Mononuclear cell (primary cell): Measurements from ENCODE around the gene CMTM8. TPM values are rescaled to one million over a fixed set of nuclear protein-coding genes. Genes with fewer than 3 reads are reported as not detected.
"Not testable (repeated sequence)": the region's sequence is repeated elsewhere in the genome, so short reads cannot be mapped to it uniquely, and the experiment has no call there.

Experiments
- H3K27me3 ChIP-seq: 2 replicates; pipeline ENCODE4 v1.6.0; 2011; ENCODE audit warnings: low read length, control low read depth; ENCODE audit not compliant: insufficient read depth
- H3K4me1 ChIP-seq: 2 replicates; pipeline ENCODE4 v1.5.1; 2011; ENCODE audit warnings: mild to moderate bottlenecking, low read length, control low read depth; ENCODE audit not compliant: insufficient read depth
- H3K4me3 ChIP-seq: 2 replicates; pipeline ENCODE4 v1.5.1; 2011; ENCODE audit warnings: mild to moderate bottlenecking, low read length, moderate library complexity
- H3K9me3 ChIP-seq: 2 replicates; pipeline ENCODE4 v1.5.1; 2011; ENCODE audit warnings: low read depth, mild to moderate bottlenecking, control low read depth, low read length
- total RNA-seq: library from RNA; depleted of rRNA; stranded (reverse); fragments of >200 nt; gene quantifications from one replicate; pipeline ENCODE4 v1.2.3, GENCODE V29; 2012

The CMTM8 gene
- total RNA-seq: 2.9 TPM

GRCh38 chr3:32238453-32239306 lies at the start of gene CMTM8:
Gene CMTM8 (plus strand): TSS chr3:32238680. CDS start chr3:32238973, 293 bp downstream.
- Histone ChIP-seq H3K27me3 (peaks cover 22% of the 10 kb centered on the region), H3K4me3 (peak within 1 kb of the TSS; percentile 43), H3K9me3 (no peaks in the 10 kb centered on the region), H3K4me1 (peaks cover 23% of the 10 kb centered on the region)

- peaks cover 2% of the 10 kb centered on the region for H3K27me3 ChIP-seq
- H3K4me1 ChIP-seq: no peaks in the 10 kb centered on the region
- H3K9me3 ChIP-seq: no peaks in the 10 kb centered on the region
- no peak overlapping the region for H3K4me3 ChIP-seq
These were observed 48.8 kb upstream of the CMTM8 start for GRCh38 chr3:32189693-32190092.

GRCh38 chr3:32190556-32190955 lies 47.9 kb upstream of the CMTM8 start:
- H3K4me3 ChIP-seq: not testable (repeated sequence)

GRCh38 chr3:32193101-32193500 lies 45.4 kb upstream of the CMTM8 start:
- Histone ChIP-seq H3K4me3 (no peak overlapping the region), H3K4me1 (no peaks in the 10 kb centered on the region), H3K9me3 (no peaks in the 10 kb centered on the region), H3K27me3 (peaks cover 5% of the 10 kb centered on the region)

More at GRCh38 chr3:32190556-32190955, 47.9 kb upstream of the CMTM8 start:
- H3K4me1 ChIP-seq, H3K27me3 ChIP-seq, H3K9me3 ChIP-seq: not testable (repeated sequence)

GRCh38 chr3:32194653-32195052 lies 43.8 kb upstream of the CMTM8 start:
- Histone ChIP-seq H3K4me1 (no peaks in the 10 kb centered on the region), H3K27me3 (peaks cover 2% of the 10 kb centered on the region), H3K9me3 (no peaks in the 10 kb centered on the region), H3K4me3 (no peak overlapping the region)

GRCh38 chr3:32195995-32196540 lies 42.4 kb upstream of the CMTM8 start:
- H3K27me3 ChIP-seq: peaks cover 2% of the 10 kb centered on the region
- no peaks in the 10 kb centered on the region for H3K9me3 ChIP-seq
- H3K4me3 ChIP-seq: no peak overlapping the region
- H3K4me1 ChIP-seq: no peaks in the 10 kb centered on the region

- H3K27me3 ChIP-seq: peaks cover 2% of the 10 kb centered on the region
- H3K9me3 ChIP-seq: no peaks in the 10 kb centered on the region
- H3K4me1 ChIP-seq: no peaks in the 10 kb centered on the region
- H3K4me3 ChIP-seq: no peak overlapping the region
These were observed 40.5 kb upstream of the CMTM8 start for GRCh38 chr3:32197991-32198390.

- Histone ChIP-seq H3K9me3 (no peaks in the 10 kb centered on the region), H3K27me3 (peaks cover 2% of the 10 kb centered on the region), H3K4me1 (no peaks in the 10 kb centered on the region), H3K4me3 (no peak overlapping the region)
These were observed 39.8 kb upstream of the CMTM8 start for GRCh38 chr3:32198714-32199113.

GRCh38 chr3:32200490-32200889 lies 38.0 kb upstream of the CMTM8 start:
- no peaks in the 10 kb centered on the region for H3K4me1 ChIP-seq
- H3K27me3 ChIP-seq: peaks cover 2% of the 10 kb centered on the region
- H3K9me3 ChIP-seq: no peaks in the 10 kb centered on the region
- H3K4me3 ChIP-seq: no peak overlapping the region

- H3K4me3 ChIP-seq: no peak overlapping the region
- peaks cover 2% of the 10 kb centered on the region for H3K27me3 ChIP-seq
- H3K4me1 ChIP-seq: no peaks in the 10 kb centered on the region
- no peaks in the 10 kb centered on the region for H3K9me3 ChIP-seq
These were observed 37.3 kb upstream of the CMTM8 start for GRCh38 chr3:32200992-32201758.

- Histone ChIP-seq H3K4me3 (no peak overlapping the region), H3K27me3 (no peaks in the 10 kb centered on the region), H3K4me1 (no peaks in the 10 kb centered on the region), H3K9me3 (no peaks in the 10 kb centered on the region)
These were observed 36.0 kb upstream of the CMTM8 start for GRCh38 chr3:32202496-32202895.

- Histone ChIP-seq H3K9me3 (no peaks in the 10 kb centered on the region), H3K4me3 (no peak overlapping the region)
These were observed 34.6 kb upstream of the CMTM8 start for GRCh38 chr3:32203854-32204253.

GRCh38 chr3:32208447-32208846 lies 30.0 kb upstream of the CMTM8 start:
- Histone ChIP-seq H3K4me3 (no peak overlapping the region), H3K9me3 (no peaks in the 10 kb centered on the region)

More at GRCh38 chr3:32203854-32204253, 34.6 kb upstream of the CMTM8 start:
- Histone ChIP-seq H3K4me1 (no peaks in the 10 kb centered on the region), H3K27me3 (no peaks in the 10 kb centered on the region)

GRCh38 chr3:32215185-32215584 lies 23.3 kb upstream of the CMTM8 start:
- H3K27me3 ChIP-seq: no peaks in the 10 kb centered on the region
- H3K9me3 ChIP-seq: no peaks in the 10 kb centered on the region
- H3K4me3 ChIP-seq: no peak overlapping the region
- no peaks in the 10 kb centered on the region for H3K4me1 ChIP-seq

More at GRCh38 chr3:32208447-32208846, 30.0 kb upstream of the CMTM8 start:
- H3K27me3 ChIP-seq: no peaks in the 10 kb centered on the region
- no peaks in the 10 kb centered on the region for H3K4me1 ChIP-seq

GRCh38 chr3:32216172-32216783 lies 22.2 kb upstream of the CMTM8 start:
- H3K9me3 ChIP-seq: no peaks in the 10 kb centered on the region
- H3K4me1 ChIP-seq: no peaks in the 10 kb centered on the region
- no peaks in the 10 kb centered on the region for H3K27me3 ChIP-seq
- H3K4me3 ChIP-seq: no peak overlapping the region
